NCI-H1930 (cell line): ENCODE measurements around the gene FBXL19.
A peak's percentile ranks its signal among the peaks of the same experiment; 100 is the strongest.

Experiments
- DNase-seq, 2 experiments: peaks; one replicate each; lab custom pipeline; 2025; lab: John Stamatoyannopoulos, UW

Gene FBXL19

GRCh38 chr16:30964574-30965226 lies 41.3 kb downstream of the FBXL19 start:
- DNase-seq: no peak

- no peak for DNase-seq
Measured at GRCh38 chr16:30965436-30965835, 42.1 kb downstream of the FBXL19 start.

GRCh38 chr16:30966033-30966619 lies 42.8 kb downstream of the FBXL19 start:
- DNase-seq: no peak

- DNase-seq: no peak
Measured at GRCh38 chr16:30967795-30968194, 44.4 kb downstream of the FBXL19 start.

GRCh38 chr16:30969246-30969842 lies 46.0 kb downstream of the FBXL19 start:
- DNase-seq: no peak

- no peak for DNase-seq
Measured at GRCh38 chr16:30971298-30971697, 47.9 kb downstream of the FBXL19 start.

- no peak for DNase-seq
Measured at GRCh38 chr16:30972872-30973271, 49.5 kb downstream of the FBXL19 start.

- DNase-seq: no peak
Measured at GRCh38 chr16:30974348-30974747, 51.0 kb downstream of the FBXL19 start.

GRCh38 chr16:30976486-30976885 lies 53.1 kb downstream of the FBXL19 start:
- DNase-seq: no peak

GRCh38 chr16:30977502-30977901 lies 54.1 kb downstream of the FBXL19 start:
- no peak for DNase-seq

- DNase-seq: no peak
Measured at GRCh38 chr16:30979170-30980022, 56.0 kb downstream of the FBXL19 start.

- no peak for DNase-seq
Measured at GRCh38 chr16:30980023-30980371, 56.6 kb downstream of the FBXL19 start.

GRCh38 chr16:30980434-30980833 lies 57.1 kb downstream of the FBXL19 start:
- DNase-seq: no peak

GRCh38 chr16:30980959-30981358 lies 57.6 kb downstream of the FBXL19 start:
- no peak for DNase-seq

- no peak for DNase-seq
Measured at GRCh38 chr16:30982548-30983288, 59.3 kb downstream of the FBXL19 start.

GRCh38 chr16:30983289-30983889 lies 60.0 kb downstream of the FBXL19 start:
- no peak for DNase-seq

- DNase-seq: no peak
Measured at GRCh38 chr16:30983898-30984610, 60.7 kb downstream of the FBXL19 start.

- DNase-seq: peak; percentile 68 to 83
Measured at GRCh38 chr16:30984669-30985400, 61.5 kb downstream of the FBXL19 start, which contains the start of gene HSD3B7. TSS of gene HSD3B7 (plus strand) at chr16:30985207. CDS start at chr16:30985659, 452 bp downstream.

- peak; percentile 17 to 27 for DNase-seq
Measured at GRCh38 chr16:30985401-30986128, 62.2 kb downstream of the FBXL19 start.
